Measurements from ENCODE around the gene TLX1.

Gene TLX1

DNA sequence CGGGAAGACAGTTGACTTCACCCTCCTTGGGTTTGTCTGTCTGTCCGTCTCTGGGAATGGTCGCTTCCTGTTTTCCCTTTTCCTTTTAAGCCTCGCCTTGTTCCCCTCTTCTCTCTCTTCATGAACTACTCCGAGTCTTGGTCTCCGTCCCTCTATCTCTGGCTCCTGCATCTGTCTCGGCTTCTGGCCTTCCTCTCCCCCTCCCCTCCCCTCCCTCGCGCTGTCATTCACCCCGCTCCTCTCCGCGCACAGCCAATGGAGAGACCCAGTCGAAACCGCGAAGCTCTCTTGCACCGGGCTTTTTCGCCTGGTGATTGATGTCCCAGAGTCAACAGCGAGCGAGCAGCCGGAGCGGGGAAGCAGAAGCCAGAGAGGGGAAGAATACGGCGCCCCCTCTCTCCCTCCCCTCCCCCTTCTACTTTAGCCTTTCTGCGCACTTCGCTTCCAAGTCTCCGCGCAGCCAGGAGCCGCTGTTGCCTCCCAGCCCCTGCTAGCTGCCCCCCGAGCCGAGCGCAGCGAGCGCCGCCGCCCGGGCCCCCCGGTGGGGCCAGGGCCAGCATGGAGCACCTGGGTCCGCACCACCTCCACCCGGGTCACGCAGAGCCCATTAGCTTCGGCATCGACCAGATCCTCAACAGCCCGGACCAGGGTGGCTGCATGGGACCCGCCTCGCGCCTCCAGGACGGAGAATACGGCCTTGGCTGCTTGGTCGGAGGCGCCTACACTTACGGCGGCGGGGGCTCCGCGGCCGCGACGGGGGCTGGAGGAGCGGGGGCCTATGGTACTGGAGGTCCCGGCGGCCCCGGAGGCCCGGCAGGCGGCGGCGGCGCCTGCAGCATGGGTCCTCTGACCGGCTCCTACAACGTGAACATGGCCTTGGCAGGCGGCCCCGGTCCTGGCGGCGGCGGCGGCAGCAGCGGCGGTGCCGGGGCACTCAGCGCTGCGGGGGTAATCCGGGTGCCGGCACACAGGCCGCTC, at the start of gene TLX1:
TLX1 (plus strand) TSS at position 317 of the 978 bp plus-strand sequence; CDS start at position 559, 242 bp downstream.
- peak; percentile 61 for DNase-seq

GRCh38 chr10:101085846-101086245, 45.3 kb upstream of the TLX1 start:
- no peak for DNase-seq

- no peak for DNase-seq
These were observed 43.7 kb upstream of the TLX1 start for GRCh38 chr10:101087376-101087775.

- DNase-seq, result no peak
These were observed 43.1 kb upstream of the TLX1 start for GRCh38 chr10:101087965-101088364.

DNA sequence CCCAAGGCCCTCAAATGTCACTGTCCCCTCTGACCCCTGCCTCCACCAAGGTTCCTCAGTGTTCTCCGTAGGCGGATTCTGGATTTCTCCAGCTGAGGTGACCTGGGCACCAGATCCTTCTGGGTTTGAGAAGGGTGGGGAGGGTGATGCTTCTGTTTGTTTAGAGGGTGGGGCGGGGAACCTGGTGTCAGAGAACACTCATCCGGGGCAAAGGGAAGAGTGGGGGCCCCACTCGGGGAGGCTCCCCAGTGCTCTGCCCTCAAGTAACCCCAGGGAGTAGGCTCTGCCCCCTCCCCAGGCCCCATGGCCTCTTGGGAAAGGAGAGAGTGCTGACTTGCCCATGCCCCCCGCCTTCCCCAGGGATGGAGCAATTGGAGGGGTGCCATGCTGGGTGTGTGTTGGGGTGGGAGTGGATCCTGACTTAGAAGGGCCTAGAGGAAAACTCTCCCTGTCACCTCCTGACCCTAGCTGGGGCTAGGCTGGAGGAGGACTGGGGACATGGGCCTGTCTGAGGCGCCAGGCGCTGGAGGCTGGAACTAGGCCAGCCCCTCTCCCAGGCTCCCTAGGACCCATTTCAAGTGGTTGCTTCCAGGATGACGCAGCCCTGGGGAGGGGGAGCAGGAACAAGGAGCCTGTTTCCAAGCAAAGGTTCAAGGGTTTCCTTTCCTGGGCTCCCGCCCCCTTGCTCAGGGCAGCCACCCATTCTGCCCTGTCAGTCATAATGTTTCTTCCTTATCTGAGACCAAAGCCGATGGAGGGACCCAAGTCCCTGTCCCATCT, 41.4 kb upstream of the TLX1 start:
- DNase-seq, result no peak

GRCh38 chr10:101090597-101090996, 40.5 kb upstream of the TLX1 start:
- no peak for DNase-seq

GRCh38 chr10:101091546-101092290, 39.4 kb upstream of the TLX1 start:
- DNase-seq, result peak; percentile 16

DNA sequence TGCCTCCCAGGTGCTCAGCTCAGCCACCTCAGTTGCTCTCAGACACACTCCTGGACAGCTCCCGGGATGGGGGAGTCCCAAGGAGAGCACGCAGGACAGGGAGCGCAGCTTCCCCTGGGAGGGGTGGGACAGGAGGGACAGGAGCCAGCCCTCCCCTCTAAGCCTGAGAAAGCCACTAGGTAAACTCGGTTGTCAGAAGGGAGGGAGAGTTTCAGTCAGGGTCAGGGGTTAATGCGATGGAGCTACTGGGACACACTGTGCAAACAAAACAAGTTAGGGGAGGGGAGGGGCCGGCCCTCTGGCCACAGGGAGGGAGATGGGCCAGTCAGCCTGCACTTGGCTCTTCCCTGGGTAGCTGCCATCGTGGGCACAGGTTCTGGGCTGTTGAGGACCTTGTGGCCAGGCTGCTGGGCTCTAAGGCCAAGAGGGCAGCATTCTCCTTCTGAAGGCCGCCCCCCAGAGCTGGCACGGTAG, 38.2 kb upstream of the TLX1 start:
- DNase-seq, result no peak

- no peak for DNase-seq
These were observed 36.8 kb upstream of the TLX1 start for GRCh38 chr10:101094121-101094879.

GRCh38 chr10:101095004-101095403, 36.1 kb upstream of the TLX1 start:
- no peak for DNase-seq

DNA sequence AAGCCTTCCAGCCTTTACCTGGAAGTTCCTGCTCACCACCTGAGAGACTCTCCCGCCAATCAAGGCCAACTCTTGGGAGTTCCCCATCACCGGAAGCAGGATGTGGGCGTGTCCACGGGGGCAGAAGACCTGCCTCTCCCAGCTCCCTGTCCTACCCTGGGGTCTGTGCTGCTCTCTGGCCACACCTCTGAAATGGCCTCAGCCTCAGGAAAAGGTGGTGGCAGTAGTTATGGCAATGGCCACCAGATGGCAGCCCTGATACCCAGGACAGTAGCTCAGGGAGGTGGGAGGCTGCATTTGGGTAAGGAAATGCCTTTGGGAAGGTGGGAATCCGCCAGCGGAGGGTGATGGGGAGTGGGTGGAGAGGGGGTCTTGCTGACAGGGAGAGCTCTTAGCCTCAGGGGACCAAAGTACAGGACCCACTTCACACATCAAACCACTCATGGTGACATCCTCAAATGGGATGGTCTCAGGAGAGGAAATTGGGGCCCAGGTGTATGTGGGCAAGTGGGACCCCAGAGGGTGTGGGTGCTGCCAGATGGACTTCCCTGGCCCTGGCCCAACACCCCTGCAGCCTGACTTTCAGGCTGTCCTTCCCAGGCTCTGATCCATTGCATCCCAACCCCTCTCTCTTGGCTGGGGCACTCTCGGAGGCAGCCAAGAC, 35.4 kb upstream of the TLX1 start:
- DNase-seq, result peak; percentile 34

- DNase-seq, result no peak
These were observed 34.7 kb upstream of the TLX1 start for GRCh38 chr10:101096378-101096777.

- no peak for DNase-seq
These were observed 33.2 kb upstream of the TLX1 start for GRCh38 chr10:101097881-101098280.

GRCh38 chr10:101099901-101100300, 31.2 kb upstream of the TLX1 start:
- no peak for DNase-seq

- no peak for DNase-seq
These were observed 29.7 kb upstream of the TLX1 start for GRCh38 chr10:101101372-101101881.

GRCh38 chr10:101103430-101103829, 27.7 kb upstream of the TLX1 start:
- DNase-seq, result no peak

DNA sequence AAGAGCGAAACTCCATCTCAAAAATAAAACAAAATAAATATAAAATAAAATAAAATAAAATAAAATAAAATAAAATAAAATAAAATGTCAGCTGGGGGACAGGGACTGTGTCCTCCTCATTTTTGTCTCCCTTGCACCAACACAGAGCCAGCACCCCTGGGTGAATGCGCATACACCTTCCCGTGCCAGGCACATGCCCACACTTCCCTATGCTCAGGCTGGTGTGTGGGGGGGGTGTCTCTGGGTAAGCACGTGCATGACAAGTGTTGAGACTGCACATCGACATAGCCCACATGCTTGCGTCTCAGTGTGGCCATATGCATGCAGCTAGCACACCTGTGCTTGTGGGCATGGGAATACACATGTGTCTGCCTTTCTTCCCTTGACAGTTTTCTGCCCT, 24.7 kb upstream of the TLX1 start:
- no peak for DNase-seq

DNA sequence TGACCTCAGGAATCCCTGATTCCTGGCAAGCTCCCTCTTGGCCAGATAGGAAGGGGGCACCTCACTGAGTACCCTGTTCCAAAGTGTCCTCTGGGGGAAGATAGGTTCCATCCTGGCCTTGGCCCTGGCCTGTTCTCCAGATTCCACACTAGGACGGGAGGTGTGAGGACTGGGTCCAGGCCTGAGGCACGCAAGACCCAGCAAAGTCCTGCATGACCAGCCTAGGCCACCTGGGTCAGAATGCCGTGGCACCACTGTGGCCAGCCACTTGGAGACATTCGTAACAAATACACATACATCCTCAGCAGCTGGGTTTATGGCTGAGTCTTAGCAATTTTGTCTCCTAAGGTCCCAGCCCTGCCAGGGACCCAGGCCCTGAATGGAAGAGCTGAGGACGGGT, 23.3 kb upstream of the TLX1 start:
- no peak for DNase-seq

GRCh38 chr10:101110856-101111523, 20.1 kb upstream of the TLX1 start:
- DNase-seq, result no peak

DNA sequence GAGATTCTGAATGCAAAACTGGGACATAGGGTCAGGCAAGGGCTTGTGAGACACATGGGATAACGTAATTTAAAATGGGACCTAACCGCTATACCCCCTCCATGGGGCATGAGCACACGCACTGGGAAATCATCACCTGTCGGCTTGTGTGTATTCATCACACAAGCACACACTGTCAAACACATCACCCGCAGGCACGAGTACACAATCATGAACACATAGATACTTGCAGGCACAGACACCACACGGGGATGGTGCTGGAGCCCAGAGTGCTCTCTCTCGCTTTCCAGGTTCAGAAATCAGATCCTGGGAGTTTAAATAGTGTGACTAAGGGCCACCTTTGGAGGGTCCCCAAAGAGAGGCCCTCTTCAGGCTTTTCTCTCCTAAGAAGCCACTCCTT, 19.6 kb upstream of the TLX1 start:
- no peak for DNase-seq
